SU-DHL-6 (cell line): ENCODE results near the gene MEGF10.

ENCODE experiments used
- CTCF ChIP-seq: fragments of 200-600 bp; sonication (generic); IDR thresholded peaks from one replicate; pipeline ENCODE4 v1.5.1; 2017; ENCODE audit warnings: antibody characterized with exemption, mild to moderate bottlenecking, low read length, moderate library complexity; ENCODE audit not compliant: insufficient read depth, poor library complexity, severe bottlenecking
- EZH2phosphoT487 ChIP-seq: fragments of 200-600 bp; sonication (generic), shearing (Covaris generic); conservative IDR thresholded peaks from 2 replicates; pipeline ENCODE4 v1.6.1; 2018; ENCODE audit warnings: mild to moderate bottlenecking, antibody characterized with exemption, low read length, moderate library complexity, mixed read lengths

DNA sequence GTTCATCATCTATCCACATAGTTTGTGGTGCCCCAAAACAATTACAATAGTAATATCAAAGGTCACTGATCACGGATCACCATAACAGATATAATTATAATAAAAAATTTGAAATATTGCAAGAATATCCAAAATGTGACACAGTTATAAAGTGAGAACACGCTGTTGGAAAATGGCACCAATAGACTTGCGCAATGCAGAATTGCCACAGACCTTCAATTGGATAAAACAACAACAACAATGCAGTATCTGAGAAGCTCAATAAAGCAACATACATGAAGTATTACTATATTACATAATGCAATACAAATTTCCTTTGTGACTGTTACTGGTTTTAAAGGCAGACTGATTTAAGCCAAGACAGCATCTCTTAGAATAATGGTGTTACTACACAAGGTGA is 182.1 kb downstream of the MEGF10 start:
- TF ChIP-seq CTCF (no peak), EZH2phosphoT487 (no peak)
